GM12864 (cell line): ENCODE results near the gene PUDP.
"Not testable (repeated sequence)": the region's sequence is repeated elsewhere in the genome, so short reads cannot be mapped to it uniquely, and the experiment has no call there.

ENCODE experiments used
- DNase-seq: peaks from one replicate; pipeline ENCODE4 v3.0.0-alpha.2; 2011; ENCODE audit warnings: low read depth
- H3K4me3 ChIP-seq: 2 replicates; pipeline ENCODE4 v1.5.1; 2011; ENCODE audit warnings: mild to moderate bottlenecking, low read depth, low read length, control low read depth
- CTCF ChIP-seq: IDR thresholded peaks from 2 replicates; pipeline ENCODE4 v1.5.1; 2011; ENCODE audit warnings: low read depth, mild to moderate bottlenecking, moderate library complexity, low read length, control low read depth, inconsistent platforms; ENCODE audit errors: missing control alignments

The PUDP gene

GRCh38 chrX:7179446-7179845 is 31.5 kb upstream of the PUDP start:
- no peak for DNase-seq
- H3K4me3 ChIP-seq = no peak overlapping the region
- no peak for TF ChIP-seq CTCF

GRCh38 chrX:7178859-7179258 is 30.9 kb upstream of the PUDP start:
- not testable (repeated sequence) for H3K4me3 ChIP-seq, DNase-seq

GRCh38 chrX:7170898-7171297 is 22.9 kb upstream of the PUDP start:
- DNase-seq = no peak
- H3K4me3 ChIP-seq = no peak overlapping the region
- peak; percentile 35 for TF ChIP-seq CTCF

- H3K4me3 ChIP-seq = no peak overlapping the region
- DNase-seq = no peak
- TF ChIP-seq CTCF = no peak
Observed at GRCh38 chrX:7169627-7170026, 21.7 kb upstream of the PUDP start.

GRCh38 chrX:7168371-7168770 is 20.4 kb upstream of the PUDP start:
- no peak for TF ChIP-seq CTCF
- no peak overlapping the region for H3K4me3 ChIP-seq
- DNase-seq = no peak

- H3K4me3 ChIP-seq = no peak overlapping the region
- peak; percentile 2 for TF ChIP-seq CTCF
- no peak for DNase-seq
Observed at GRCh38 chrX:7164174-7164573, 16.2 kb upstream of the PUDP start.

GRCh38 chrX:7163146-7163677 is 15.3 kb upstream of the PUDP start:
- no peak for TF ChIP-seq CTCF

More at GRCh38 chrX:7163146-7163677, 15.3 kb upstream of the PUDP start:
- no peak overlapping the region for H3K4me3 ChIP-seq
- no peak for DNase-seq
